ENCODE results near the gene SNRPB. TPM values are rescaled to one million over a fixed set of nuclear protein-coding genes. Genes with fewer than 3 reads are reported as not detected.
A peak's percentile ranks its signal among the peaks of the same experiment; 100 is the strongest.
"Not testable (repeated sequence)": the region's sequence is repeated elsewhere in the genome, so short reads cannot be mapped to it uniquely, and the experiment has no call there.

Gene SNRPB
- 100 to 1,000 TPM; 118 to 189 (median 142) TPM for polyA plus RNA-seq (ENCODE audit: insufficient read length in 4 of 4)

DNA sequence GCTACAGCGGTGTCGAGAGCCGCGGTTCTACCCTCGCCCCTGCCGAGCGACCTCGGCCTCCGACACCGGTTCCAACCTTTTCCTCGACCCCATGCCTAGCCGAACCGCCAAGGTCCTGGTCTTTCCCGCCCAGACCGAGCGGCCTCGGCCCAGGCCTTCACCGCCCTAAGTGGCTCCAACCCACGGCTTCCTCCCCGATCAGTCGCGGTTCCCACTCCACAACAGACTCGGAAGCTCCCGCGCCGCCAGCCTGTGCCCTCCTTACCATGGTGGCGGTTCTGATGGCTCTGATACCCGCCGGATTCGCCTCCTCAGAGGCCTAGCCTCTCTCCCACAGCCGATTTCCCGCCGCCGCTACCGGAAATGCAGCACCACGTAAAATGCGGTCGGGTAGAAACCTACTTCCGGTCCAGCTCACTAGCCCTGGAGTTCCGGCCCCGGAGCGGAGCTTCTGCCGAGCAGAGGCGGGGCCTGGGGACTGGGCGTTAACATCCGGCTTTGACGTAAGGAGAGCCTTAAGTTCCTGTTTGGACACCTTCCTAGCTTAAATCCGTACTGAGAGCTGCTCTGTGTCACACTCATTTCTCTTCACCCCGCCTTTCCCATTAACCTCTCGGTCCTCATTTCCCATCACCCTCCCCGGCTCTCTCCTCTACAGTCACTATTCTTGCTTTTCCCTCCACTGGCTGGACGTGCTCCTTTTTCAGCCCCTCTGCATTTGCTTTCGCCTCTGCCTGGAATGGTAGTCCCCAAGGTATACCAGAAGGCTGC is at the start of gene SNRPB:
TSS of gene SNRPB (minus strand) at position 367 of the 771 bp plus-strand sequence. CDS start at position 268, 99 bp downstream.
- DNase-seq (ENCODE audit: low read depth in 4 of 4, low spot score in 3 of 4), result peak; percentile 95 to 97 (median 96)

DNA sequence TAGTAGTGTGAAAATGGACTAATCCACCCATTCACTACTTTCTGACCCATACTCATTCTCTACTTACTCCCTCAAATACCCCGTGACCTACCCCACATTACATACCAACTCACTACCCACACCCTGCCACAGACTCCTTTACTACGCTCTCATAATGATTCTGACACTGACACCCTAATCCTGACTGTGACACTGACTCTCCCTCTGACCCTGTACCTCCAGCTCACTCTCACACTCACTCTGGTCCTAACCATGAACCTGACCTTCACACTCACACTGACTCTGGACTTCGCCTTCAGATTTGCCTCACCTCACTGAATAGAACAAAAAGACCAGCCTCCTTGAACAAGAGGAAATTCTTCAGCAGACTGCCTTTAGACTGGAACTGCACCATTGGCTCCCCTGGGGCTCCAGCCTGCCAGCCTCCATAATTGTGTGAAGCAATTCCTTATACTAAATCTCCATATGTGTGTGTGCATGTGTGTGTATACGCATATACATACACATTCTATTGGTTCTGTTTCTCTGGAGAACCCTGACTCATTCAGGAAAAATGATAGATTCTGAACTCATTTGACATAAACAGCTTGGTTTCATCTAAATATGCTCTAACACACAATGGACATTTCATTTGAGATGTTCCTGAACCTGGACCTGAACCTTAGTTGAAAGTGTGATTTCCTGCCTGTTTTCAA is 48.7 kb upstream of the SNRPB start:
- no peak for DNase-seq (ENCODE audit: low read depth in 4 of 4, low spot score in 3 of 4)

DNA sequence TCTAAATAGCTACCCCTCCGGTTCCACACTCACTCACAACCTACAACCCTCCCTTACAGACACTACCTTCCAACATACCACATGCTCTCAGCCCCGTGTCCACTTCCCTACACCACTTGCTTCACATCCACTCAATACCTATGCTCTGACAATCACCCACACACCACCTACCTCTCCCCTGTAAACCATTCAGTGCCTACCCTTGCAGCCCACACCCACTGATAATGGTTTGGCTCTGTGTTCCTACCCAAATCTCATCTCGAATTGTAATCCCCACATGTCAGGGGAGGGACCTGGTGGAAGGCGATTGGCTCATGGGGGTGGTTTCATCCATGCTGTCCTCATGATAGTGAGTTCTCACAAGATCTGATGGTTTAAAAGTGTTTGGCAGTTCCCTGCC is 48.0 kb upstream of the SNRPB start:
- no peak for DNase-seq (ENCODE audit: low read depth in 4 of 4, low spot score in 3 of 4)

DNA sequence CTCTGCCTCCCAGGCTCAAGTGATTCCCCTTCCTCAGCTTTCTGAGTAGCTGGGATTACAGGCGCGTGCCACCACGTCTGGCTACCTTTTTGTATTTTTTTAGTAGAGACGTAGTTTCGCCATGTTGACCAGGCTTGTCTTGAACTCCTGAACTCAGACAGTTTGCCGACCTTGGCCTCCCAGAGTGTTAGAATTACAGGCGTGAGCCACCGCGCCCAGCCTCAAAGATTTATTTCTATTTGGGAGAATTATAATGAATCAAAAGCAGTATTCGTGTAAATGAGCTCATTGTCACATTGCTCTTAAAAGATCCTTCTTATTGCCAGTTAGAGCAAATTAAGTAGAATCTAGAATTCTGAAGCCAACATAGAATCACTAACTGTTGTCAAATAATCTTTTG is 47.5 kb upstream of the SNRPB start:
- no peak for DNase-seq (ENCODE audit: low read depth in 4 of 4, low spot score in 3 of 4)

DNA sequence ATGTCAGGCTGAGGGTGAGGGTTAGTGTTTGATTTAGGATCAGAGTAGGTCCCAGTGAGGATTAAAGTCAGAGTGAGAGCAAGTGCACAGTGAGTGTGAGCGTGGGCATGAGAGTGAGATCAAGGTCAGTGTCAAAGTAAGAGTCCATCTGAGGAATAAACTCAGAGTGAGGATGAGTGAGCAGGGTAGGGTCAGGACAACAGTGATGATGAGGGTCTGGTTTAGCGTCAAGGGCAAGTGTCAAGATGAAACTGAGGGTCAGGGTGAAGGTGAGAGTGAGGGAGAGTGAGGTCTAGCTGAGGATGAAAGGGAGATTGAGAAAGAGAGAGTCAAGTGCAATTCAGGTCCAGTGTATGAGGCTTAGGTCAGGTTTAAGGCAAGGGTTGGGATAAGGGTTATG is 45.8 kb upstream of the SNRPB start:
- DNase-seq (ENCODE audit: low read depth in 4 of 4, low spot score in 3 of 4), result no peak

DNA sequence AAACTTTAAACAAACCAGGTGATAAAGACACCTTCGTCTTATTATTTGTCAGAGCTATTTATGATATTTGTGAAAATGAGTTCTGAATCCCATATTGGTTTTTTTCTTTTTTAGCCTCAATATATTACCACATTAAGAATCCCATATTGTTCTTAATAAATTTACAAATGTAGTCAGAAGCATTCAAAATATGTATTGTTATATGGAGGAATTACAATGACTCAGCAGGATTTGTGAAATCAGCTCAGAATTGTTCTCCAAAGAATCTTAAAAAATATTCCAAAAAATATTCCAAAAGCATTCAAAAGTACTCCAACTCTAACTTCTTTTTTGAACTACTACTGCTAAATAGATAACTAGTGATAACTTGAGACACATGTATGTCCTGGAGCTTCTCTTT is 44.6 kb upstream of the SNRPB start:
- no peak for DNase-seq (ENCODE audit: low read depth in 4 of 4, low spot score in 3 of 4)

DNA sequence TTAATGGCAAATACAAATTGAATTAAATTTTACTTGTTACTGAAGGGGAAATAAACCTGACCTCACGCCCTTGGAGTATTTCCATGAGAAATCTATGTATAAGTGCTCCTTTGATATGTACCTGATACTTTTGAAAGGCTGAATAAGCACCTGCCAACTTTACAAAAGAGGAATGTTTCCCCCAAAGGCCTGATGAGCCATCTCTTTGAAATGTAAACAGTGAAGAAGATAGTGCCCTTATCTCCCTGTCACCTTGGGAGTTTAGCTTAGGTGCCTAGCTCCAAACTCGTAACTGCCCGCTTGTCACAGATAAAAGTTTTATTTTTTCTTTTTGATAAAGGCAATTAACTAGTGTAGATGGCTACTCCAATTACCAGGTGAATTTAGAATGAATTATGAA is 39.2 kb upstream of the SNRPB start:
- DNase-seq (ENCODE audit: low read depth in 4 of 4, low spot score in 3 of 4), result no peak

DNA sequence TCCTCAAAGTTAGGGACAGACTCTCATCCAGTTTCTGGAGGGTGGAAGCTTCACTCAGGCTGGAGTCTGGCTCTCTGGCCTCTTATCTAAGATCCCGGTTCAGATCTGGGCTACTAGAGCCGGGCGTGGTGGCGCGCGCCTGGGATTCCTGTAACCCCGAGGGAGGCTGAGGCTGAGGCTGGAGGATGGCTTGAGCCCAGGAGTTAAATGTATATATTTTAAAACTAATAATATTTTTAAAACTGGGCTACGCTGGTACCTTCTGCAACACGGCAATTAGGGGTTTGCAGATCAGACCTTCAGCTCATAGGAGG is 38.8 kb upstream of the SNRPB start:
- DNase-seq (ENCODE audit: low read depth in 4 of 4, low spot score in 3 of 4), result no peak

DNA sequence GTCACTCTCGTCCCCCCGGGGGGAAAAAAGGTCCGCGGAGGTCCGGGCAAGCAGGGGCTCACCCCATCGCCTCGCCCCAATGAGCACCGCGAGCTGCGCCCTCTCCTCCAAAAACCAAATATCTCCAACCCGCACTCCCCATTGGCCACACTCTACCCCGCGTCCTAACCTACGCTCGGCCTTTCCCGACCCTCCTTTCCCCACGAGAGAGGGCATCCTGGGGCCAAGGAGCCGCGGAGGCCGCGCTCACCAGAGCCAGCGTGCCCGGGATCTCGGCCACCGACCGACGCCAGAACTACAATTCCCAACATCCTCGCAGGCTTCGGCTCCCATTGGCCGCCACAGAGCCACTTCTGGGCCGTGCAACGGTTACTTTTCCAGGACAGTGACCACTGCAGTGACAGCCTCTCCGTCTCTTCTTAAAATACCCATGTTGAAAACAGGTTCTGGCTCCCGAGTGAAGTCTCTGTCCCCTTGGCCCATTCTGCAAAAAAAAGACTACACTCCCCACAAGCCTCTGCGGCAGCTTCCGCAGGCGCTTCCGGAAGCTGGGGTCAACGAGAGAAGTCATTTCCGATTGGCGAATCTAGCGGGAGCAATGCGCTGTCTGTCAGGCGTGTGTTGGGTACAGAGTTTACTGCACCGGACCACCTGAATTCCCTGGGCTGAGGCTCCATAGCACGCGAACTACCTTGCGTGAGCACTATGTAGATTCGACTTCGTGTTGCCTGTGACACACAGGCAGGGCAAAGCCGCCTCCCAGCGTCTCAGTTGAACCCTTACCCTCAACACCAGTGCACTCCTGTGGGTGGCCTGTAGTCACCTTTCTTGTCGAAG is 38.3 kb upstream of the SNRPB start, which contains the start of gene ZNF343:
TSS of gene ZNF343 (minus strand) at position 285 of the 837 bp plus-strand sequence. CDS start 15,020 bp downstream, outside the sequence.
- DNase-seq (ENCODE audit: low read depth in 4 of 4, low spot score in 3 of 4), result peak; percentile 73 to 85 (median 78)

DNA sequence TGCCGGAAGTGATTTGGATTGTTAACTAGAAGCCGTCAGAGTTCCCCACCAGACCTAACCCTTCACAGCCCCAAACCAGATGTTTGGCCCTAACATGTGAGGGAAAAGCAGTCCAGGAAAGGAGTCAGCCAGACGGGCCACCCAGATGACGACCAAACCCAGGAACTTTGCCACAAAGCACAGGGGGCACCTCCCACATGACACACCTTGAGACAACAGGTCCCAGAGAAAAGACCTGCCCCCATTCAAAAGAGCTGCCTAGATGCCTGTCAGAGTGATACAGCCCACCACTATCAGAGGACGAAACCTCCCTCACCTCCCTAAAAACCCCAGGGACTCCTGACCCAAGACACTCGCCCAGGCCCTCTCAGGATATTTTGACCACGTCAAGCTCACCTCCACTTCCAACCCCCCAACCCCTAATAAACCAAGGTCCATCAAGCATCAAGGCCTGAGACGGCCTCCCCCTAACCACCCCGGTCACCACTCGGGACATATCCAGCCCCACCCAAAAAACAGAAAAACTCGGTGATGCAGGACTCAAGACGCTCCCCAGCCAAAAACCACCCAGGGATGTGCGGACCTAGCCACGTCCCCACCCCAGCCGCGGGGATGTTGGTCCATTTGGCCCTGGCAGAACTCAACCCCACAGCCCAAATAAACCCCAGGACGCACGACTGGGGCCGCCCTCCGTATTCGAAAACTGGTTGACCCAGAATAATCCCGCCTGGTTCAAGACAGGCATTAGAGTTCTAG is 37.5 kb upstream of the SNRPB start:
- DNase-seq (ENCODE audit: low read depth in 4 of 4, low spot score in 3 of 4), result no peak

DNA sequence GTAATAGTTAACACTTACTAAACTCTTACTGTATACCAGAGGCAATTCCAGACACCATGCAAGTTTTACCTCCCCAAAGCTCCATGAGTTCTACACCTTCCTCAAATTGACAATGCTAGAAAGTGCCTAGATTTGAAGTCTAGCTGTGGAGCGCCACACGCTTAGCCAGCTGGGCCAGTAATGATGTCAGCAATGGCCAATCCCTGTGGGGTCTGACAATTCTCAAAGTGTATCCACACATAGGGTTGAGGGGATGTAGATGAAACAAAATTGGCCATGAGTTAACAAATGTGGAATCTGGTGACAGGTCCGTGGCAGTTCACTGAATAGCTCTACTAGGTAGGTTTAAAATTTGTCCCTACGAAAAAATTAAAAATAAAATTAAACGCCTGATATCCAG is 36.9 kb upstream of the SNRPB start:
- no peak for DNase-seq (ENCODE audit: low read depth in 4 of 4, low spot score in 3 of 4)

DNA sequence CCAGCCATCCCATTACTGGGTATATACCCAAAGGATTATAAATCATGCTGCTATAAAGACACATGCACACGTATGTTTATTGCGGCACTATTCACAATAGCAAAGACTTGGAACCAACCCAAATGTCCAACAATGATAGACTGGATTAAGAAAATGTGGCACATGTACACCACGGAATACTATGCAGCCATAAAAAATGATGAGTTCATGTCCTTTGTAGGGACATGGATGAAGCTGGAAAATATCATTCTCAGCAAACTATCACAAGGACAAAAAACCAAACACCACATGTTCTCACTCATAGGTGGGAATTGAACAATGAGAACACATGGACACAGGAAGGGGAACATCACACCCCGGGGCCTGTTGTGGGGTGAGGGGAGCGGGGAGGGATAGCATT is 35.8 kb upstream of the SNRPB start:
- DNase-seq (ENCODE audit: low read depth in 4 of 4, low spot score in 3 of 4), result not testable (repeated sequence)

DNA sequence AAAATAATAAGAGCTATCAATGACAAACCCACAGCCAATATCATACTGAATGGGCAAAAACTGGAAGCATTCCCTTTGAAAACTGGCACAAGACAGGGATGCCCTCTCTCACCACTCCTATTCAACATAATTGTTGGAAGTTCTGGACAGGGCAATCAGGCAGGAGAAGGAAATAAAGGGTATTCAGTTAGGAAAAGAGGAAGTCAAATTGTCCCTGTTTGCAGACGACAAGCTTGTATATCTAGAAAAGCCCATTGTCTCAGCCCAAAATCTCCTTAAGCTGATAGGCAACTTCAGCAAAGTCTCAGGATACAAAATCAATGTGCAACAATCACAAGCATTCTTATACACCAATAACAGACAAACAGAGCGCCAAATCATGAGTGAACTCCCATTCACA is 34.2 kb upstream of the SNRPB start:
- DNase-seq (ENCODE audit: low read depth in 4 of 4, low spot score in 3 of 4), result not testable (repeated sequence)

DNA sequence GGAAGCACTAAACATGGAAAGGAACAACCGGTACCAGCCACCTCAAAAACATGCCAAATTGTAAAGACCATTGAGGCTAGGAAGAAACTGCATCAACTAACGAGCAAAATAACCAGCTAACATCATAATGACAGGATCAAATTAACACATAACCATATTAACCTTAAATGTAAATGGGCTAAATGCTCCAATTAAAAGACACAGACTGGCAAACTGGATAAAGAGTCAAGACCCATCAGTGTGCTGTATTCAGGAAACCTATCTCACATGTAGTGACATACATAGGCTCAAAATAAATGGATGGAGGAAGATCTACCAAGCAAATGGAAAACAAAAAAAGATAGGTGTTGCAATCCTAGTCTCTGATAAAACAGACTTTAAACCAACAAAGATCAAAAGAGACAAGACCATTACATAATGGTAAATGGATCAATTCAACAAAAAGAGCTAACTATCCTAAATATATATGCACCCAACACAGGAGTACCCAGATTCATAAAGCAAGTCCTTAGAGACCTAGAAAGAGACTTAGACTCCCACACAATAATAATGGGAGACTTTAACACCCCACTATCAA is 32.3 kb upstream of the SNRPB start:
- not testable (repeated sequence) for DNase-seq (ENCODE audit: low read depth in 4 of 4, low spot score in 3 of 4)

DNA sequence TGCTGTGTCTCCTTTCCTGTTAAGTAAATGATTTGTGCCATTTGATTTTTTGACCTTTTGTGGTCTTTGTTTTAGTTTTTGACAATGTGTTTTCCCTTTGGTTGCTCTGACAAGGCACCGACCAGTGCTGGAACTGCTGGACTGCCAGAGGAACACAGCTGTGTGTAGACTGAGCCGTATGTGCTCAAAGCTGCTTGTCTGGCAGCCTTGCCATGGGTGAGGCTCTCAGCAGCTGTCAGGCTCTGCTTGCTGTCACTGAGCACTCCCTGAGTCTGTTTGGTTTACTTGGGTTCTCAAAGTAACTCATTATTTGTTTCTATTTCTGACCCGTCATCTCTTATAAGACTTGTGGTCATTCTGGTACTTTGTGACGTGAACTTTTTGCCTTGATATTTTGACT is 15.1 kb upstream of the SNRPB start:
- DNase-seq (ENCODE audit: low read depth in 4 of 4, low spot score in 3 of 4), result no peak

DNA sequence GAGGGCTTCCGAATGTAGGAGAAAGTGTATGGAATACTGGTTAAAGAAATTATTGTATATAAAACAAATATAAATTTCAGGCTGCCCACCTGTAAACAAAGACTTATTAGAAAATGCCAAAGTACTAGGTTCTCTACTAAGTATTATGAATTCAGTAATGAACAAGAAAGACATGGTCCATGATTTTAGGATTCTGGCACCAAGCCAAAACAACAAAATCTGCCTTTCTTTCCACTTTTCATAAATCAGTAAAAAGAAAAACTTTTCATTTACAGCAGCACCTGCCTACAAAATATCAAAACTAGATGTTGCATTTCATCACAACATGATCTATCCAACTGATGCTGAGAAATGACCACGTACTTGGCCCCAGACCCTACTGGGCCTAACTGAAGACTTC is 14.5 kb upstream of the SNRPB start:
- DNase-seq (ENCODE audit: low read depth in 4 of 4, low spot score in 3 of 4), result no peak

DNA sequence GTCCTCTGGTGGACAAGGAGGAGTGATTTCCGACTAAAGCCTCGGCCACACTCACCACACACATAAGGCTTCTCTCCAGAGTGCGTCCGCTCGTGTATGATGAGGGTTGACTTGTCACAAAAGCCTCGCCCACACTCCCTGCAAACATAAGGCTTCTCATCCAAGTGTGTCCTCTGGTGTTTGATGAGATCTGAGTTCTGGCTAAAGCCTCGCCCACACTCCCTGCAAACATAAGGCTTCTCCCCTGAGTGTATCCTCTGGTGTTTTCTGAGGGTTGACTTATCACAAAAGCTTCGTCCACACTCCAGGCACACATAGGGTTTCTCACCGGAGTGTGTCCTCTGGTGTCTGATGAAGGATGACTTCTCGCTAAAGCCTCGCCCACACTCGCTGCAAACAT is 12.9 kb upstream of the SNRPB start:
- DNase-seq (ENCODE audit: low read depth in 4 of 4, low spot score in 3 of 4), result no peak

DNA sequence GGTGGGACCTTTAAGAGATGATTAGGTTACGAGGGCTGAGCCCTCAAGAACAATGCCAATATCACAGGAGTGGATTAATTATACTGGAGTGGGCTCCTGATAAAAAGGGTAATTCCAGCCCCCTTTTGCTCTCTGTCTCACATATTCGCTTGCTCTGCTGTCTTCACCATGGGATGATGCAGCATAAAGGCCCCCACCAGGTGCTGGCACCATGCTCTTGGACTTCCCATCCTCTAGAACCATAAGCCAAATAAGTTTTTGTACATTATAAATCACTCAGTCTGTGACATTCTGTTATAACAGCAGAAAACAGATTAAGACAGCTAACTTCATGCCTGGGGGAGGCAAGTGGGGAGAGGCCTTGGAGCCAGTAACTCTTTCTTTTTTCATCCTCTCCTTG is 9.8 kb upstream of the SNRPB start:
- DNase-seq (ENCODE audit: low read depth in 4 of 4, low spot score in 3 of 4), result no peak

DNA sequence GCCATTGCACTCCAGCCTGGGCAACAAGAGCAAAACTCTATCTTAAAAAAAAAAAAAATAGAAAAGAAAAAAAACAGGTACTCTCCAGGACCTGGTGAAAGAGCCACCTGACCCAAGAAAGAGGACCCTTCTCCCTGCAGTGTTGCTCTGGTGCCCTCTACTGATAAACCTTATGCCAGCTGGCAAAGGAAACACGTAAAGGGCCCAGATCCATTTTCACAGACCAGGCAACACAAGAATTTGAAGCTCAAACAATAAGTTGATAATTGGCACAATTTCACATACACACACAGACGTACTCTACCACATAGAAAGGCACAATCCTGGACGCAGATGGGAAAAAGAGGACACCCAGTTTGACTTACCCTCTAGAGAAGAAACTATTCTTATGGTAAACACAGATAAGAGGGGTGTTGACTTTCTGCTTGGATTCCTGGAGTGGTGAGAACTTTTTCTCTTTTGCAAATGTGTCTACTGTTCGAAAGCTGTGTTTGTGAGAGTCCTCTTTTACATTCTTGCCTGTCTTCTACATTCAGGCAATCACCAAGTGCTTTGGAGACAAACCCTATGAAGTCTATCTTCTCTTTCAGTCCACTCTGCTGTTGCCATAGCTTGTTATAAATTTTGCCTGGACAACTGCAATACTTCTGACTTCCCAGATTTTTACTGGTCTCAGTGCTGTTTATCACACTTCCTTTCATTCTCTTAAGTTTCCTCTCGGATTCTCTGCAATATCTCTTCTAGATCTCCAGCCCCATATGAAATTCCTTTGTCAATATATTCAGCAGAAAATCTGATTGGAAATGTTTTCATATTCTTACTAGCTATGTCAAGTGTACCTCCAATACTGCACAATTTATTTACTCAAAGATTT is 6.4 kb upstream of the SNRPB start:
- no peak for DNase-seq (ENCODE audit: low read depth in 4 of 4, low spot score in 3 of 4)
